GM18498 (cell line): Measurements from ENCODE around the gene SCFD2.

Experiments
- ATAC-seq: cut with Tn5 transposase; IDR thresholded peaks from one replicate; pipeline ENCODE4 v1.9.1; 2021; ENCODE audit warnings: mild to moderate bottlenecking, moderate library complexity; ENCODE audit not compliant: unreplicated experiment

SCFD2 gene

GRCh38 chr4:52942936-52943335 lies 422.9 kb downstream of the SCFD2 start:
- no peak for ATAC-seq

DNA sequence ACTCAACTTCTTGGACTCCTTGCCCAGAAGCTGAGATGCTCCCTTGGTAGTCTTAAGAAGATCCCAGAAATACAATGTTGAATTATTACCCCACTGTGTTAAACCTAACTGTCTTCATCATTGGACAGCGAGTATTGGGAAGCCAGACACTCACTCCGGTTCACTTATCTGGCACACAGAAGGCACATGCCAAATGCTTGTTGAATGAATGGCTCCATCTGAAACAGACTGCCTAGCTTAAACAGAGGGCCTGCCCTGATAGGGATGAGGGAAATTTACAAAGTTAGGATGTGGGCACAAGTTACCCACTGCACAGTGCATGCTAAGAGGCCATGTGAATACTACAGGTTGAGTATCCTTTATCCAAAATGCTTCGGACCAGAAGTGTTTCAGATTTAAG lies 424.4 kb downstream of the SCFD2 start:
- ATAC-seq: no peak

DNA sequence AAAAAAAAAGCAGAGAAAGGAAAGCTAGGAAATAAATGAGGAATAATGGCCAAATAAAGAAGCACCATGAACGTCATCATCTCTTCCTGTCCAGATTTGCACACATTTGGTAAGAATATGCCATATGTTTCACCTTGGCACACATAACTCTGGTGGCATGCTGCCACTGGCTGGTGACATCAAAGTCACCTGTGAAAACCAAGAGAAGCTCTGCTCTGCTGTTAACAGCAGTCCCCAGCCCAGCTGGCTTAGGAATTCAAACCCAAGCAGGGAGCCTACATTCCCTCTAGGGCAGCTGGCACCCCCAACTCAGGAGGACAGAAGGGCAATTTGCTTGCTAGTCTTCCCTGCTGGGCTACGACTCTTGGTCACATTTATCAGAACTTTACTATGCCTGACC lies 426.1 kb downstream of the SCFD2 start:
- ATAC-seq: no peak

DNA sequence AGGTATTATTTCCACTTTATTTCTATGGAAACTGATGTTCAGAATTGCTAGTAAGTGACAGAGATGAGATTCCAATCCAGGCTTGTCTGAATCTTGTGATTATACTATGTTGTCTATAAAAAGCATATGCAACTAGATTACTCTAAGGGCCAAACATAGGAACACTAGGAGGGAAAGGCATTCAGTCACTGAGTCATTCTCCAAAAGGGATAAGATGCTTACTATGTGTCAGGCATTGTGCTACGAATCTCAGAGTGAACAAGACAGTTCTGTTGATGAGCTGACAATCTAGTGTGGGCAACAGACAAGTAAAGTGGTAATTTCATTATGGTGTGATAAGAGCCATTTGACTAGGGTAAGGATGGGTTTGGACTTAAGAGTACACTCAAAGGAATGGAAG lies 426.5 kb downstream of the SCFD2 start:
- no peak for ATAC-seq

GRCh38 chr4:52937829-52938228 lies 428.0 kb downstream of the SCFD2 start:
- ATAC-seq: no peak

- no peak for ATAC-seq
Measured at GRCh38 chr4:52936729-52937128, 429.1 kb downstream of the SCFD2 start.

DNA sequence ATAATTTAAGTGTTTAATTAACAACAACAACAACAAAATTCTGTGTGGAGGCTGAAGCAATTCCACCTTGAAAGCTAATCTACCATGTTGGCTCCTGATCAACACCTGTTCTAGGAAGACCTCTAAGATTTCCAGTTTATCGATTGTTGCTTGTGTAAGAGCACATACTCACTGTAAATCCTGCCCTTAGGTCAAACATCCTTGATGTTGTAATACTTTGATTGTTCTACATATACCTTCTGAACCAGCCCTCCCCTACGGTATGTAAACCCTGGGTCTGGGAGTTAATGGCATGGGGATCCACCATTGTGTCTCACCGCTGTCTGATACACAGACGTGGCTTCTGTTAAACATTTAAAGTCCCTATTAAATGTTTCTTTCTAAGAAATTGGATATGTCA lies 430.5 kb downstream of the SCFD2 start:
- ATAC-seq: no peak

- no peak for ATAC-seq
Measured at GRCh38 chr4:52933738-52934137, 432.1 kb downstream of the SCFD2 start.

- no peak for ATAC-seq
Measured at GRCh38 chr4:52932591-52933470, 433.0 kb downstream of the SCFD2 start.

DNA sequence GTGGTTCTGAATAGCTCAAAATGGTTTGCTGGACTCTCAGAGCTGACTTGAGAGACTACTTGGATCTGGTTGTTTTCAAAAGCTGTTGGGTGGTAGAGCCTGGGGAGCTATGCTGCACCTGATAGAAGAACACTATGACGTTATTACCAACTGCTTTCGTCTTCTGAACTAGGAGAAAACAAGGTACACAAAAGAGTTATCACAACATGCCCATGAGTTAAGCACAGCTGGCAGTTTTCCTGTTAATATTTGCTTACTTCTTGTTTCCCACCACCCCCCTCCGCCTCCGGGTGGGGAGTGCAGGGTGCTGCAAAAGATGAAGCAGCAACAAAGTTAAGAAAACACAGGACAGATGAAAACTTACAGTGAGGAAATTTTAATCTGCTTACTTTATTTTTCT lies 434.6 kb downstream of the SCFD2 start:
- ATAC-seq: no peak

DNA sequence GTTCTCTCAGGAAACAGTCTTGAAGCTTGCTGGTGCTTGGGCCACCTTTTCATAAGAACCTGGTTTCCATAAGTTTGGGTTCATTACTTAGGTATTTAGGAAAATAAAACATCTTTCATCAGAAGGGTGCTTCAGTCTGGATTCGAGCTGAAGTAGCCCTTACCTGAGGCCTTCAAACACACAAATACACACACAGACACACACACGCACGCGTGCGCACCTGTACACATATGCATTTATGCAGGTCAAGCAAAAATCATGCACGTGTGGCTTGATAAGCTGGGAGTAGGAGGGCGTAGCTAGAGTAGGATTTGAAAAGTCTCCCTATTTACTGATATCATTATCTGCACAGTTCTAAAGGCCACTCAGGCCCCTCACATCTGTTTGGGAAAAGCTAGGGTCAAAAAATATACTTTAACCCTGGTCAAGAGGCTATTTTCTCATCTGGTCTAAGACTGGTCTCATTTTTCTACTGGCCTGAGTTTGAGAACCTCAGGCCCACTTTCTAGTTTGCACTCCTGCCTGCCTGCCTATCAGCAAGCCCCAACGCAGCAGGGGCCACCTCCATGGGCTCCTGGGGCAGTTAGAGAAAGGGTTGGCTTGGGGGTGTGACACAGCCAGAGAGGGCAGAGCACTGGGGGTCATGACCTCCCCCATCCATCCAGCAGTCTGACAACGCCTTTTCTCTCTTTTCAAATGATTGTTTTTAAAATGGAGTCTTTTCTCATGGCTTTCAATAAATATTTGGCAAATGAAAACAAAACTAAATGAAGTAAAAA lies 439.5 kb downstream of the SCFD2 start:
- no peak for ATAC-seq

GRCh38 chr4:52925531-52925968 lies 440.3 kb downstream of the SCFD2 start:
- ATAC-seq: no peak

DNA sequence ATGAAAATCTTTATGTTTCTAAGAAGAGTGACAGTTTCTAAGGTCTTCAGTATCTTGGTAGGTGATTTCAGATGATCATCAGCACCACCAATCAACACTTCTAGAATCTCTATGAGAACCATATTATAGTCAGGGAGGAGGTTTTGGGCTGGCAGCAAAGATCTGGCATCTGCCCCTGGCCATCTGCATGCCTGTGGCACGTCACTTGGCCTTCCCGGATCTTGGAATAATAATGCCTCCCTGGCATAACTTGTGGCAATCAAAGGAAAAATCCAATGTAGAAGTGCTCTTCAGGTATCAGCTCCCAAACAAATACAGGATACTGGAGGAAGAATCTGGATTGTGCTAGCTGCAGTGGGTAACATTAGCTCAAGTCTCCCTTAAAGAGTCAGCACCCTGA lies 446.4 kb downstream of the SCFD2 start:
- ATAC-seq: no peak

DNA sequence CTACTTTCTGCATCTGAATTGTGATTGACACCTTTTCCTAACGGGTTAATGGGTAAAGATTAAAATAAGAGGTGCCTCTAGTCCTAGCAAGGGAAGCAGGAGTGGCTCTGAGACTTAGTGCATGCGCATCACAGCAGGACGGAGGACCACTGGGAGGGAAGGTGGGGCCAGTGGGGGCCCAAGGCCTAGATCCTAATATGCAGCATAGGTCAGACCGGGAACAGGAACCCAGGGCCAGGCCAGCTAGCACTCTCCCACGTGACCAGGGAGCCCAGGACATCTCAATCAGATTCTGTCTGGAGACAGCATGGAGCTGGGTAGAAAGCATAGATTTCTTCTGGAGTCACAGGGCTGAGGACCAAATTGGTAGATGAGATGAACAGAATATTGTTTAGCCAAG lies 448.0 kb downstream of the SCFD2 start:
- no peak for ATAC-seq

DNA sequence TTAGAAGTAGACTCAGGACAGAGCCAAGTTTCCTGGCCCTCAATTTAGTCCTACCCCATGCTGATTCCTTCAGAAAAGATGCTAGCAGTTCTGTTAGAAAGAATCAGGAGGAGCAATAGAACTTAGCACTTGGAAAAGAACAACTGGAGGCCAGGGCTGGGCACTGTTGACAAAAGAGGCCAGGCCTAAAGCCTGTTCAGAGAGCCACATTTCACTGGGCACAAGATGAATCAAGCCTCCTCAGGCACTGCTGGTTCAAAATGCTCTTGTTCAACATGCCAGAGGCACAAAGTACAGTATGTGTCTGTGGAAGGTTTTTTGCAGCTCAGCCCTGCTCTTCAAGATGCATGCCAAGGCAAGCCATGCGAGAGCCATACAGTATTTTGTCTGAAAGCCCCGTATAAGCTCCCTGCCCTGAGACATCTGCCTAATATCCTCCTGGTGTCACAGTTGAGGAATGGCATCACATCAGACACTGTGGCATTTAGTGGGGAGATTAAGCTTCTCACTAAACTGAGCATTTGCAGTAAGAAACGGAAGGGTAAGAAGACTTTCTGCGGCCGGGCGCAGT lies 450.0 kb downstream of the SCFD2 start:
- no peak for ATAC-seq

DNA sequence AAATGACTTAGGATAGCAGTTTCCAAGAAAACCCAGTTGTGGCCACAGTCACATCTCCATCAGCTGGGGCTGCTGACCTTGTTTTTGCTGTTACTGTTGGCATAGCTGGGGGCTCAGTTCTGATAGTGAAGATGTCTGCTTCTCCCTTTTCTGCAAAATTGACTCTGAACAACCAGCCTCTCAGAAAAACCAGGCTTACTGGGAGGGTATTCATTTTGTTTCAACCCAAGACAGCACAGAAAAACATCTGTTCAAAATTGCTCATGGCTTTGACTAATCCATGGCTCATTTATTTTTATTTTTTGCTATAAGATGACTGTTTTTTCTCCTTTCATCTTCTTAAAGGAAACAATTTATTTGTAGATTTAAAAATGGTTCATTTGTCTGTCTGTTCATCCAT lies 450.7 kb downstream of the SCFD2 start:
- ATAC-seq: no peak

GRCh38 chr4:52914051-52914605 lies 451.7 kb downstream of the SCFD2 start:
- ATAC-seq: no peak

GRCh38 chr4:52912608-52913007 lies 453.3 kb downstream of the SCFD2 start:
- no peak for ATAC-seq

- ATAC-seq: peak; percentile 84
Measured at GRCh38 chr4:52911684-52912294, 454.1 kb downstream of the SCFD2 start.

DNA sequence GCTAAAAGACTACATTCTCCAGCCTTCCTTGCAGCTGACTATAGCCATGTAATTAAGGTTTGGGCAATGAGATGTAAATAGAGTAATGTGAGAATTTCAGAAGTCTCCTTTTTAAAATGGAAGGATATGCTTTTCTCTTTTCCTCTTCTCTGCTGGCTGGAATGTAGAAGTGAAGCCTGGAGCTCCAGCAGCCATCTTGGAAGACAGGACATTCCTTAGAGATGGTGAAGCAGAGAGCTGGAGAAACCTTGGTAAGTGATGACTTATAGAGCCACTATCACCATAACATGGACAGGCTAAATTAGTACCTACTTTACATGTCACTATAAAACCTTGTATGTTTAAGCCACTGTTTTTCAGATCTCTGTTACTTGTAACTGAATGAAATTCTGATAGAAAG lies 455.7 kb downstream of the SCFD2 start:
- ATAC-seq: no peak

GRCh38 chr4:52907510-52907909 lies 458.4 kb downstream of the SCFD2 start:
- ATAC-seq: no peak
